Pancreas (tissue), 10 donors: Measurements from ENCODE around the gene TMEM238. TPM values are rescaled to one million over a fixed set of nuclear protein-coding genes. Genes with fewer than 3 reads are reported as not detected.

Experiments used
- ATAC-seq, 4 donors: fragments of 200-7000 bp; cut with Tn5 transposase; one replicate each; pipeline versions ENCODE4 v1.8.0 to v1.9.1; 2020; ENCODE audit warnings: mild to moderate bottlenecking in 4 of 4, moderate library complexity in 4 of 4
- DNase-seq, 6 donors: peaks; one replicate each; pipeline ENCODE4 v3.0.0-alpha.2; 2020
- FAIRE-seq: peaks from 2 replicates; lab custom pipeline; 2012; peaks lifted over from hg19 to GRCh38; lab: Jason Lieb, UNC
- H3K27ac ChIP-seq, 4 donors: fragments of 200-600 bp; sonication (generic); 1 replicate in 3 of 4; 2 replicates in 1 of 4; pipeline versions ENCODE4 v1.5.0 to v1.8.0; 2020
- H3K27me3 ChIP-seq, 4 donors: fragments of 200-600 bp; one replicate each; pipeline ENCODE4 v1.8.0; 2021
- H3K36me3 ChIP-seq, 3 donors: fragments of 200-600 bp; sonication (generic) in 1 of 3; one replicate each; pipeline versions ENCODE4 v1.5.0 to v1.8.0; 2020 to 2021
- H3K4me1 ChIP-seq, 3 donors: fragments of 200-600 bp; one replicate each; pipeline ENCODE4 v1.8.0; 2021
- H3K4me3 ChIP-seq, 4 donors: fragments of 200-600 bp; sonication (generic) in 2 of 4; one replicate each; pipeline versions ENCODE4 v1.5.0 to v1.8.0; 2020 to 2021
- H3K9me3 ChIP-seq, 4 donors: fragments of 200-600 bp; one replicate each; pipeline ENCODE4 v1.8.0; 2021
- WGBS, 2 donors: extraction: QIAGEN DNeasy Blood & Tissue Kit; methylation state at CpG; one replicate each; pipeline ENCODE4 v1.1.7; 2013; 5-methylcytosine and 5-hydroxymethylcytosine counted together
- intact Hi-C, 3 donors: fragments of 100-400 bp; cut with DNase I; formaldehyde crosslinking; loops; one replicate each; pipeline versions ENCODE4 v1.11.1 to v1.14.2; 2022
- polyA plus RNA-seq, 2 donors: library from polyadenylated mRNA; stranded (reverse); fragments of 200-250 nt; gene quantifications; one replicate each; pipeline ENCODE4 v1.2.3, GENCODE V29; 2013
- total RNA-seq, 6 donors: library from RNA; stranded (reverse); fragmentation: NEBNext Ultra II Directional in 4 of 6; extraction: Animal tissue kit (Norgen Biotek cat#: 25700) in 4 of 6; gene quantifications; one replicate each; pipeline versions ENCODE4 v1.2.1 to v1.2.4, GENCODE V29; 2021 to 2023
- TF ChIP-seq, protein P1 (sequence below), 4 donors: fragments of 200-600 bp; sonication (generic) in 3 of 4; IDR thresholded peaks; one replicate each; pipeline versions ENCODE4 v1.5.0 to v1.8.0; 2021; ENCODE audit warnings: antibody characterized with exemption in 4 of 4
- donor health status: healthy with polysubstance abuse.
- donor health status: DM: no; HTN: no; CAD: no; lungs with moderate emphysema.
- donor health status: DM: no; HTN: no; CAD: no.
- donor health status: control.
- donor health status: control.
- donor health status: Bipolar disorder and iron deficiency.
- donor health status: DM: yes; HTN: yes; CAD: no.
- donor health status: DM: no; HTN: no; CAD: no.
- donor health status: DM: no; HTN: no; CAD: no.
- donor health status: DM: yes; HTN: yes; CAD: no.

TMEM238 gene
- total and polyA plus RNA-seq, 8 donors: 0.42 to 32.7 (median 19.8) TPM

GRCh38 chr19:55384920-55385723 lies 1.0 kb upstream of the TMEM238 start:
- FAIRE-seq (peak; percentile 34), DNase-seq (peak; percentile 92 to 98 (median 96)), ATAC-seq (peak; percentile 85 to 92 (median 86))
- Histone ChIP-seq H3K4me3 (peak overlapping the region; percentile 5 to 92 (median 54)), H3K4me1 (peaks cover 10 to 28% (median 17%) of the 10 kb centered on the region in 3 donors), H3K27me3 (no peaks in the 10 kb centered on the region), H3K9me3 (no peaks in the 10 kb centered on the region), H3K27ac (peak overlapping the region; percentile 74 to 97 (median 90)), H3K36me3 (peaks cover 0 to 18% (median 11%) of the 10 kb centered on the region in 3 donors)
- TF ChIP-seq, protein P1, sequence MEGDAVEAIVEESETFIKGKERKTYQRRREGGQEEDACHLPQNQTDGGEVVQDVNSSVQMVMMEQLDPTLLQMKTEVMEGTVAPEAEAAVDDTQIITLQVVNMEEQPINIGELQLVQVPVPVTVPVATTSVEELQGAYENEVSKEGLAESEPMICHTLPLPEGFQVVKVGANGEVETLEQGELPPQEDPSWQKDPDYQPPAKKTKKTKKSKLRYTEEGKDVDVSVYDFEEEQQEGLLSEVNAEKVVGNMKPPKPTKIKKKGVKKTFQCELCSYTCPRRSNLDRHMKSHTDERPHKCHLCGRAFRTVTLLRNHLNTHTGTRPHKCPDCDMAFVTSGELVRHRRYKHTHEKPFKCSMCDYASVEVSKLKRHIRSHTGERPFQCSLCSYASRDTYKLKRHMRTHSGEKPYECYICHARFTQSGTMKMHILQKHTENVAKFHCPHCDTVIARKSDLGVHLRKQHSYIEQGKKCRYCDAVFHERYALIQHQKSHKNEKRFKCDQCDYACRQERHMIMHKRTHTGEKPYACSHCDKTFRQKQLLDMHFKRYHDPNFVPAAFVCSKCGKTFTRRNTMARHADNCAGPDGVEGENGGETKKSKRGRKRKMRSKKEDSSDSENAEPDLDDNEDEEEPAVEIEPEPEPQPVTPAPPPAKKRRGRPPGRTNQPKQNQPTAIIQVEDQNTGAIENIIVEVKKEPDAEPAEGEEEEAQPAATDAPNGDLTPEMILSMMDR (IDR thresholded peaks at IDR 0.05): no peak
- intact Hi-C loops: loop anchor here in 1 of 3 donors (10.0 kb wide), 1 partner anchor 90 kb away; no protein-coding TSS in a partner anchor
- WGBS, 2 donors: 3 to 4% methylated on average over 34 of the region's 34 CpGs

DNA sequence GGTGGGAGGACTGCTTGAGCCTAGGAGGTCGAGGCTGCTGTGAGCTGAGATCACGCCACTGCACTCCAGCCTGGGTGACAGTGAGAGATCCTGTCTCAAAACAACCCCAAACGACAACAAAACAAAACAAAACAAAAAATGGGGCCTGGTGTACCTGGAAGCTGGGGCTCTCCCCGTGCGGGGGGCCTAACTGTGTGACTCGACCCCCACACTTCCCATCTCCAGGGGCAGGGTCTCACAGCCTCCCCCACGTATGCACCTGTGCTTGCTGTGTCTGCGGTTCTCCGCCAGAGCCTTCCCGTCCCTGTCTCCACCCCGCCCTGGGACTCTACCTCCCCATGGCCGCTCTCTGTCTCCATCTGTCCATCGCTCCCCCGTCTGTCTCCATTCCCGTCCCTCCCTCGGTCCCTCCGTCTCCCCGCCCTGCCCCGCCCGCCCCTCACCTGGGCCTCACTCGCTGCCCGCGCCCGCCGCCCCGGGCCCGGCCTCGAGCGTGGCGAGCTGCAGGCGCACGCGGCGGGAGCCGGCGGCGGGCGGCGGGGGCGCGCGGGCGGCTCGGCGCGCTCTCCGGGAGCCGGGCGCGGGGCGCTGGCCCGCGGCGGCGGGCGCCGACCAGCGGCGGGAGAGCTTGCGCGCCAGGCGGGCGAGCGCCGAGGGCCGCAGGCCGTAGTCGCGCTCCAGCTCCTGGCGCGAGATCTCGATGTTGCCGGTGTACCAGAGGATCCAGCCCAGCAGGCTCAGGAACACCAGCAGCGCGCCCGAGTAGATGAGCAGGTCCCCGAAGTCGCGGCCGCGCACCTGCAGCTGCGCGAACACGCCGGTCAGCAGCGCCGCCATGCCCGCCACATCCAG lies 587 bp downstream of the TMEM238 start:
- peak in 2 of 4 donors; percentile 2 to 22 for ATAC-seq
- Histone ChIP-seq H3K4me1 (peaks cover 10 to 28% (median 15%) of the 10 kb centered on the region in 3 donors), H3K36me3 (peaks cover 0 to 10% (median 9%) of the 10 kb centered on the region in 3 donors), H3K4me3 (peak overlapping the region; percentile 28 to 92 (median 54)), H3K27me3 (no peaks in the 10 kb centered on the region), H3K9me3 (no peaks in the 10 kb centered on the region), H3K27ac (peak overlapping the region; percentile 74 to 97 (median 90))
- peak in 5 of 6 donors; percentile 46 to 88 (median 71) for DNase-seq
- no peak for FAIRE-seq
- TF ChIP-seq, protein P1 (IDR thresholded peaks at IDR 0.05): no peak
- WGBS, 2 donors: 4% methylated on average over 85 to 88 of the region's 88 CpGs
- intact Hi-C loops: loop anchor here in 1 of 3 donors (10.0 kb wide), 1 partner anchor 89 kb away; no protein-coding TSS in a partner anchor

DNA sequence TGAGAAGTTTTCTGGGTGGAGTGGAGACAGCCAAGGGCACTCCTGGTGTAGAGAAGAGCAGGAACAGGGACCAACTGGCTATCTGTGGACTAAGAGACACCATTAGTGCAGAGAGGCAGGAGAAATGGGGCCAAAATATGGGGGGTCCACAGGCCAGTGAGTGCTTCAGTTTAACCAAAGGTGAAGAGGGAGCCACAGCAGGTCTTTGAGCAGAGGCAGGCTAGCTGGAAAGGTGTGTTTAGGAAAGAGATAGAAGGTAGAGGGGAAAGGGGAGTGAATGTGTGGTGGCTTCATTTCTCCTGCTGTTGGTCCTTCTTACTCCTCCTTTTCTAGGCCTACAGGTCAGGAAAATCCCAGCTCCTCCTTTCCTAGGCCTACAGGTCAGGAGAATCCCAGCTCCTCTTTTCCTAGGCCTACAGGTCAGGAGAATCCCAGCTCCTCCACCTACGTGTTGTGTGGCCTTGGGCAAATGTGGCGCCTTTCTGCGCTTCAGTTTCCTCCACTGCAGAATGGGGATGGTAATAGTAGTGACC lies 1.5 kb downstream of the TMEM238 start:
- ATAC-seq (no peak), FAIRE-seq (no peak), DNase-seq (no peak)
- Histone ChIP-seq H3K9me3 (no peaks in the 10 kb centered on the region), H3K27me3 (no peaks in the 10 kb centered on the region), H3K36me3 (peaks cover 0 to 2% (median under 1%) of the 10 kb centered on the region in 3 donors), H3K4me1 (peaks cover 6 to 19% (median 7%) of the 10 kb centered on the region in 3 donors), H3K27ac (no peak overlapping the region), H3K4me3 (no peak overlapping the region)
- TF ChIP-seq, protein P1 (IDR thresholded peaks at IDR 0.05): no peak
- intact Hi-C loops: loop anchor here in 1 of 3 donors (10.0 kb wide), 1 partner anchor 88 kb away; no protein-coding TSS in a partner anchor
- WGBS, 2 donors: 91 to 94% methylated on average over 3 of the region's 3 CpGs

DNA sequence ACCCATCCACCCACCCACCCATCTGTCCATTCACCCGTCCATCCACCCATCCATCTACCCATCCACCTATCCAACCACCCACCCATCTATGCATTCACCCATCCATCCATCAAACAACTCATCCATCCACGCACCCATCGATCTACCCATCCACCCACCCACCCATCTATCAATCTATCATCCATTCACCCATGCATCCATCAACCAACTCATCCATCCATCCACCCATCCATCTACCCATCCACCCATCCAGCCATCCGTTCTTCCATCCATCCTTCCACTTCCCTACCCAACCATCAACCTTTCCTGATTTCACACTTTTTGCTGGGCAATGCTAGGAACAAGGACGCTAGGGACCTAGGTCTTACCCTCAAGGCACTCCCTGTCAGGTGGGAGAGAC lies 2.1 kb downstream of the TMEM238 start:
- Histone ChIP-seq H3K36me3 (no peaks in the 10 kb centered on the region), H3K27me3 (no peaks in the 10 kb centered on the region), H3K27ac (no peak overlapping the region), H3K4me1 (peaks cover 0 to 13% (median 3%) of the 10 kb centered on the region in 3 donors), H3K4me3 (no peak overlapping the region), H3K9me3 (no peaks in the 10 kb centered on the region)
- TF ChIP-seq, protein P1 (IDR thresholded peaks at IDR 0.05): no peak
- FAIRE-seq: no peak
- 97% methylated on average over 5 of the region's 5 CpGs for WGBS, 2 donors
- no peak for ATAC-seq
- no peak for DNase-seq
- intact Hi-C loops: loop anchor here in 1 of 3 donors (10.0 kb wide), 1 partner anchor 87 kb away; no protein-coding TSS in a partner anchor
